Keratinocyte (primary cell): ENCODE results near the gene CGREF1.

Experiments
- EZH2 ChIP-seq: IDR thresholded peaks from one replicate; pipeline ENCODE4 v1.6.1; 2012; ENCODE audit warnings: inconsistent platforms, mild to moderate bottlenecking, low read length, moderate library complexity
- TF ChIP-seq, protein P1 (sequence below), 3 experiments: IDR thresholded peaks in 1 of 3; conservative IDR thresholded peaks in 1 of 3; optimal IDR thresholded peaks in 1 of 3; 2 replicates in 2 of 3; 3 replicates in 1 of 3; pipeline versions ENCODE3 to v1.5.1; 2011; ENCODE audit warnings: low read length in 3 of 3, mild to moderate bottlenecking in 3 of 3, moderate library complexity in 2 of 3, control low read depth in 1 of 3, inconsistent platforms in 1 of 3; ENCODE audit not compliant: insufficient read depth in 2 of 3; ENCODE audit errors: extremely low read depth in 1 of 3

DNA sequence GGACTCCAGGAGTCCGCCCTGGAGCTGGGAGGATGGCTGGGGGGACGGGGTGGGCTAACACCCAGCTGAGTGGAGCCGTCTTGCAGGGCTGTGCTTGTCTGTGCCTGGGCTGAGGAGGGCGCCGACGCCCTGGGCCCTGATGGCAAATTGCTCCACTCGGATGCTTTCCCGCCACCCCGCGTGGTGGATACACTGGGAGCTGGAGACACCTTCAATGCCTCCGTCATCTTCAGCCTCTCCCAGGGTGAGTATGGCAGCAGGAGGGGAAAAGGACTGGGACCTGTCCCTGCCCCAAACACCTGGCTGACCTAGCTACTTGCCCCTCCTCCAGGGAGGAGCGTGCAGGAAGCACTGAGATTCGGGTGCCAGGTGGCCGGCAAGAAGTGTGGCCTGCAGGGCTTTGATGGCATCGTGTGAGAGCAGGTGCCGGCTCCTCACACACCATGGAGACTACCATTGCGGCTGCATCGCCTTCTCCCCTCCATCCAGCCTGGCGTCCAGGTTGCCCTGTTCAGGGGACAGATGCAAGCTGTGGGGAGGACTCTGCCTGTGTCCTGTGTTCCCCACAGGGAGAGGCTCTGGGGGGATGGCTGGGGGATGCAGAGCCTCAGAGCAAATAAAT lies 19.5 kb downstream of the CGREF1 start:
- TF ChIP-seq, protein P1, sequence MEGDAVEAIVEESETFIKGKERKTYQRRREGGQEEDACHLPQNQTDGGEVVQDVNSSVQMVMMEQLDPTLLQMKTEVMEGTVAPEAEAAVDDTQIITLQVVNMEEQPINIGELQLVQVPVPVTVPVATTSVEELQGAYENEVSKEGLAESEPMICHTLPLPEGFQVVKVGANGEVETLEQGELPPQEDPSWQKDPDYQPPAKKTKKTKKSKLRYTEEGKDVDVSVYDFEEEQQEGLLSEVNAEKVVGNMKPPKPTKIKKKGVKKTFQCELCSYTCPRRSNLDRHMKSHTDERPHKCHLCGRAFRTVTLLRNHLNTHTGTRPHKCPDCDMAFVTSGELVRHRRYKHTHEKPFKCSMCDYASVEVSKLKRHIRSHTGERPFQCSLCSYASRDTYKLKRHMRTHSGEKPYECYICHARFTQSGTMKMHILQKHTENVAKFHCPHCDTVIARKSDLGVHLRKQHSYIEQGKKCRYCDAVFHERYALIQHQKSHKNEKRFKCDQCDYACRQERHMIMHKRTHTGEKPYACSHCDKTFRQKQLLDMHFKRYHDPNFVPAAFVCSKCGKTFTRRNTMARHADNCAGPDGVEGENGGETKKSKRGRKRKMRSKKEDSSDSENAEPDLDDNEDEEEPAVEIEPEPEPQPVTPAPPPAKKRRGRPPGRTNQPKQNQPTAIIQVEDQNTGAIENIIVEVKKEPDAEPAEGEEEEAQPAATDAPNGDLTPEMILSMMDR (optimal IDR thresholded peaks at IDR 0.05 in 1 of 3, IDR thresholded peaks at IDR 0.05 in 1 of 3, conservative IDR thresholded peaks at IDR 0.05 in 1 of 3; ENCODE audit: extremely low read depth in 1 of 3, insufficient read depth in 2 of 3, low read length in 3 of 3), result no peak
- TF ChIP-seq EZH2, result no peak
